HepG2 (cell line): Measurements from ENCODE around the gene FAM241B. TPM values are rescaled to one million over a fixed set of nuclear protein-coding genes. Genes with fewer than 3 reads are reported as not detected.

ENCODE experiments used
- BRD4 ChIP-seq: sonication (generic); formaldehyde crosslinking; IDR thresholded peaks from 2 replicates; pipeline ENCODE4 v1.4.0; 2020; ENCODE audit warnings: missing genetic modification reagents
- SNAPC2 ChIP-seq: sonication (generic); formaldehyde crosslinking; IDR thresholded peaks from 2 replicates; pipeline ENCODE4 v1.8.1; 2022; ENCODE audit warnings: mild to moderate bottlenecking, missing genetic modification reagents
- ZC3H13 ChIP-seq: sonication (generic); formaldehyde crosslinking; IDR thresholded peaks from 2 replicates; pipeline ENCODE4 v1.8.1; 2023; ENCODE audit warnings: mild to moderate bottlenecking, missing genetic modification reagents, moderate library complexity
- ZEB1 ChIP-seq: IDR thresholded peaks from 2 replicates; pipeline ENCODE4 v1.6.1; 2012; ENCODE audit warnings: mild to moderate bottlenecking, low read depth, inconsistent platforms; ENCODE audit not compliant: insufficient replicate concordance
- ZMYM2 ChIP-seq: sonication (generic); formaldehyde crosslinking; IDR thresholded peaks from 2 replicates; pipeline ENCODE4 v1.8.0; 2022; ENCODE audit warnings: mild to moderate bottlenecking, missing genetic modification reagents
- ZNF292 ChIP-seq: sonication (generic); formaldehyde crosslinking; IDR thresholded peaks from 2 replicates; pipeline ENCODE4 v1.8.1; 2022; ENCODE audit warnings: mild to moderate bottlenecking, low read depth, missing genetic modification reagents, borderline replicate concordance
- ZNF343 ChIP-seq: sonication (generic); formaldehyde crosslinking; IDR thresholded peaks from 2 replicates; pipeline ENCODE4 v1.4.0; 2020; ENCODE audit warnings: mild to moderate bottlenecking, missing genetic modification reagents
- ZNF484 ChIP-seq: sonication (generic); formaldehyde crosslinking; IDR thresholded peaks from 2 replicates; pipeline ENCODE4 v1.5.1; 2020; ENCODE audit warnings: mild to moderate bottlenecking, low read depth, missing genetic modification reagents, borderline replicate concordance
- ZNF549 ChIP-seq: sonication (generic); formaldehyde crosslinking; IDR thresholded peaks from 2 replicates; pipeline ENCODE4 v1.5.0; 2020; ENCODE audit warnings: missing genetic modification reagents
- ZNF703 ChIP-seq: sonication (generic); formaldehyde crosslinking; IDR thresholded peaks from 2 replicates; pipeline ENCODE4 v1.5.1; 2020; ENCODE audit warnings: missing genetic modification reagents, mild to moderate bottlenecking, moderate library complexity, borderline replicate concordance
- polyA plus RNA-seq, 8 experiments: library from polyadenylated mRNA; depleted of rRNA in 3 of 8; stranded (reverse) in 7 of 8; unstranded in 1 of 8; fragments of >200 nt; fragmentation: Illumina TruSeq in 4 of 8; extraction: Trizol in 4 of 8; gene quantifications; 2 replicates each; pipeline versions ENCODE4 v1.2.1 to v1.2.3, GENCODE V29; 2011 to 2016; ENCODE audit warnings: low read depth in 4 of 8, missing spikeins in 1 of 8, mixed read lengths in 1 of 8; ENCODE audit not compliant: insufficient read depth in 1 of 8
- total RNA-seq, 5 experiments: library from RNA; depleted of rRNA; stranded (reverse); fragments of >200 nt; fragmentation: Illumina TruSeq; extraction: Trizol; gene quantifications; 2 replicates each; pipeline ENCODE4 v1.2.3, GENCODE V29; 2016; ENCODE audit warnings: low read depth in 1 of 5
- TF ChIP-seq, protein P1 (sequence below), 2 experiments: sonication (generic) in 1 of 2; formaldehyde crosslinking in 1 of 2; IDR thresholded peaks; 2 replicates each; pipeline versions ENCODE4 v1.6.1 to v1.9.0; 2014 to 2022; ENCODE audit warnings: antibody characterized with exemption in 1 of 2, borderline replicate concordance in 1 of 2, inconsistent platforms in 1 of 2, low read depth in 1 of 2, missing genetic modification reagents in 1 of 2
- TF ChIP-seq, protein P2 (sequence below): sonication (generic); formaldehyde crosslinking; IDR thresholded peaks from 2 replicates; pipeline ENCODE4 v1.8.0; 2022; ENCODE audit warnings: missing genetic modification reagents, mild to moderate bottlenecking, moderate library complexity, borderline replicate concordance
- TF ChIP-seq, protein P3 (sequence below): sonication (generic); formaldehyde crosslinking; IDR thresholded peaks from 2 replicates; pipeline ENCODE4 v1.4.0; 2020; ENCODE audit warnings: low read depth, mild to moderate bottlenecking, missing genetic modification reagents

Gene FAM241B
- total and polyA plus RNA-seq, 2 of the 13 experiments (the other 11 are each of a cell fraction or from before 2014, with no cell fraction given) = 1.9 to 4.0 TPM

- TF ChIP-seq, protein P1, sequence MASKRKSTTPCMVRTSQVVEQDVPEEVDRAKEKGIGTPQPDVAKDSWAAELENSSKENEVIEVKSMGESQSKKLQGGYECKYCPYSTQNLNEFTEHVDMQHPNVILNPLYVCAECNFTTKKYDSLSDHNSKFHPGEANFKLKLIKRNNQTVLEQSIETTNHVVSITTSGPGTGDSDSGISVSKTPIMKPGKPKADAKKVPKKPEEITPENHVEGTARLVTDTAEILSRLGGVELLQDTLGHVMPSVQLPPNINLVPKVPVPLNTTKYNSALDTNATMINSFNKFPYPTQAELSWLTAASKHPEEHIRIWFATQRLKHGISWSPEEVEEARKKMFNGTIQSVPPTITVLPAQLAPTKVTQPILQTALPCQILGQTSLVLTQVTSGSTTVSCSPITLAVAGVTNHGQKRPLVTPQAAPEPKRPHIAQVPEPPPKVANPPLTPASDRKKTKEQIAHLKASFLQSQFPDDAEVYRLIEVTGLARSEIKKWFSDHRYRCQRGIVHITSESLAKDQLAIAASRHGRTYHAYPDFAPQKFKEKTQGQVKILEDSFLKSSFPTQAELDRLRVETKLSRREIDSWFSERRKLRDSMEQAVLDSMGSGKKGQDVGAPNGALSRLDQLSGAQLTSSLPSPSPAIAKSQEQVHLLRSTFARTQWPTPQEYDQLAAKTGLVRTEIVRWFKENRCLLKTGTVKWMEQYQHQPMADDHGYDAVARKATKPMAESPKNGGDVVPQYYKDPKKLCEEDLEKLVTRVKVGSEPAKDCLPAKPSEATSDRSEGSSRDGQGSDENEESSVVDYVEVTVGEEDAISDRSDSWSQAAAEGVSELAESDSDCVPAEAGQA (IDR thresholded peaks at IDR 0.05; ENCODE audit: low read depth) = no peak
- TF ChIP-seq, protein P1 (CRISPR knock-in tag; IDR thresholded peaks at IDR 0.05; ENCODE audit: borderline replicate concordance) = no peak
- TF ChIP-seq ZNF703 (CRISPR knock-in tag) (no peak), ZNF484 (CRISPR knock-in tag) (no peak), ZMYM2 (CRISPR knock-in tag) (no peak), ZNF292 (CRISPR knock-in tag) (no peak), ZEB1 (no peak), SNAPC2 (CRISPR knock-in tag) (no peak), ZNF343 (CRISPR knock-in tag) (no peak), ZC3H13 (CRISPR knock-in tag) (no peak), BRD4 (CRISPR knock-in tag) (no peak), ZNF549 (CRISPR knock-in tag) (no peak)
- TF ChIP-seq, protein P2, sequence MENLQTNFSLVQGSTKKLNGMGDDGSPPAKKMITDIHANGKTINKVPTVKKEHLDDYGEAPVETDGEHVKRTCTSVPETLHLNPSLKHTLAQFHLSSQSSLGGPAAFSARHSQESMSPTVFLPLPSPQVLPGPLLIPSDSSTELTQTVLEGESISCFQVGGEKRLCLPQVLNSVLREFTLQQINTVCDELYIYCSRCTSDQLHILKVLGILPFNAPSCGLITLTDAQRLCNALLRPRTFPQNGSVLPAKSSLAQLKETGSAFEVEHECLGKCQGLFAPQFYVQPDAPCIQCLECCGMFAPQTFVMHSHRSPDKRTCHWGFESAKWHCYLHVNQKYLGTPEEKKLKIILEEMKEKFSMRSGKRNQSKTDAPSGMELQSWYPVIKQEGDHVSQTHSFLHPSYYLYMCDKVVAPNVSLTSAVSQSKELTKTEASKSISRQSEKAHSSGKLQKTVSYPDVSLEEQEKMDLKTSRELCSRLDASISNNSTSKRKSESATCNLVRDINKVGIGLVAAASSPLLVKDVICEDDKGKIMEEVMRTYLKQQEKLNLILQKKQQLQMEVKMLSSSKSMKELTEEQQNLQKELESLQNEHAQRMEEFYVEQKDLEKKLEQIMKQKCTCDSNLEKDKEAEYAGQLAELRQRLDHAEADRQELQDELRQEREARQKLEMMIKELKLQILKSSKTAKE (CRISPR knock-in tag) = no peak
- TF ChIP-seq, protein P3, sequence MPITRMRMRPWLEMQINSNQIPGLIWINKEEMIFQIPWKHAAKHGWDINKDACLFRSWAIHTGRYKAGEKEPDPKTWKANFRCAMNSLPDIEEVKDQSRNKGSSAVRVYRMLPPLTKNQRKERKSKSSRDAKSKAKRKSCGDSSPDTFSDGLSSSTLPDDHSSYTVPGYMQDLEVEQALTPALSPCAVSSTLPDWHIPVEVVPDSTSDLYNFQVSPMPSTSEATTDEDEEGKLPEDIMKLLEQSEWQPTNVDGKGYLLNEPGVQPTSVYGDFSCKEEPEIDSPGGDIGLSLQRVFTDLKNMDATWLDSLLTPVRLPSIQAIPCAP (CRISPR knock-in tag) = no peak
These were observed 2.6 kb downstream of the FAM241B start (continued) for GRCh38 chr10:69632516-69633199.
